Upper lobe of right lung (tissue), 1 donor: ENCODE results near the gene CHMP4A. TPM values are rescaled to one million over a fixed set of nuclear protein-coding genes. Genes with fewer than 3 reads are reported as not detected.

Experiments
- ATAC-seq: fragments of 200-7000 bp; cut with Tn5 transposase; one replicate; pipeline ENCODE4 v1.9.1; 2020; ENCODE audit warnings: mild to moderate bottlenecking, moderate library complexity
- DNase-seq: peaks from one replicate; pipeline ENCODE4 v3.0.0-alpha.2; 2020
- H3K27ac ChIP-seq: fragments of 200-600 bp; one replicate; pipeline ENCODE4 v1.8.0; 2022
- H3K27me3 ChIP-seq: fragments of 200-600 bp; one replicate; pipeline ENCODE4 v1.8.0; 2022; ENCODE audit warnings: mild to moderate bottlenecking
- H3K36me3 ChIP-seq: fragments of 200-600 bp; one replicate; pipeline ENCODE4 v1.8.0; 2022
- H3K4me1 ChIP-seq: fragments of 200-600 bp; one replicate; pipeline ENCODE4 v1.8.0; 2022
- H3K4me3 ChIP-seq: fragments of 200-600 bp; one replicate; pipeline ENCODE4 v1.8.0; 2022; ENCODE audit warnings: mild to moderate bottlenecking
- H3K9me3 ChIP-seq: fragments of 200-600 bp; one replicate; pipeline ENCODE4 v1.8.0; 2022
- intact Hi-C: fragments of 100-400 bp; cut with DNase I; formaldehyde crosslinking; loops from one replicate; pipeline ENCODE4 v1.11.0; 2022
- total RNA-seq: library from RNA; stranded (reverse); fragmentation: NEBNext Ultra II Directional; extraction: Animal tissue kit (Norgen Biotek cat#: 25700); gene quantifications from one replicate; pipeline ENCODE4 v1.2.1, GENCODE V29; 2021
- TF ChIP-seq, protein P1 (sequence below): fragments of 200-600 bp; IDR thresholded peaks from one replicate; pipeline ENCODE4 v1.8.0; 2022; ENCODE audit warnings: antibody characterized with exemption
- donor health status: DM: no; HTN: yes; CAD: no; lungs with severe emphysema.

The CHMP4A gene
- total RNA-seq, 1 donor from 2014 or later = 48.0 TPM

DNA sequence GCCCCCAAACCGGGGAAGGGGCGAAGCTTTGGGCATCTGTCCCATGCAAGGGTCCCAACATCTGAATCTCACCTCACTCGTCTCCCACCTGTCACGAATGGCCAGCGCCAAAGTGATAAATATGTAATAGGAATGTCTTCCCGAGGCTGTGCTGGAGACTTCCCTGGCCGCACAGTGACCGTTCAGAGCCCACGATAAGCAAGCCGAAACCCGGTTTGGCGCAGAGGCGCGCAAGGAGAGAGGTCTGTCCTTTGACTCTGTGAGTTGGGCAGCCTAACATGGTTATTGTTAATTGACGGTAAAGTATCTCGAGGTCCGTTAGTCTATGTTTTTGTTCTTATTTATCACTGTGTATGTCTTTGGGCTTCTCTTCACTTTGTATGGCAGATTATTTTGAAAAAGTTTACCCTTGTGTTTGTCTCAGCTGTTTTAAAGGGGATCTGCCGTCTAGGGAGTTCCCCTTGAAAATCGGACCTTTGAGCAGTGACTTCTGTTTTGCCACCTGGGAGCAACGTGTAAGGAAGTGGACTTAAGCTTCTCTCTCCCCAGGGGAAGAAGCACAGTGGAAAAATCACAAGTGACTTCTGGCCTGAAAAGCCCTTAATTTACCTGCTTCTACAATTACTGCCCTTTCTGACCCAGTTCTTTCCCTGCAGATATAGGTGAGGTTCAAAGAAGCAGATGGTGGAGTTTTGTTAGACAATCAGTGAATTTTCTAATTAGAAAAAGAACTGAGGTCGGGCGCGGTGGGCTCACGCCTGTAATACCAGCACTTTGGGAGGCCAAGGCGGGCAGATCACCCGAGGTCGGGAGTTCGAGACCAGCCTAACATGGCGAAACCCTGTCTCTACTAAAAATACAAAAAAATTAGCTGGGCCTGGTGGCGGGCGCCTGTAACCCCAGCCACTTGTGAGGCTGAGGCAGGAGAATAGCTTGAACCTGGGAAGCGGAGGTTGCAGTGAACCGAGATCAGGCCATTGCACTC, 16.9 kb downstream of the CHMP4A start:
- intact Hi-C loops = no loop called here
- H3K36me3 ChIP-seq = peaks cover 22% of the 10 kb centered on the region
- no peaks in the 10 kb centered on the region for H3K9me3 ChIP-seq
- H3K27ac ChIP-seq = peak overlapping the region; percentile 100
- TF ChIP-seq, protein P1, sequence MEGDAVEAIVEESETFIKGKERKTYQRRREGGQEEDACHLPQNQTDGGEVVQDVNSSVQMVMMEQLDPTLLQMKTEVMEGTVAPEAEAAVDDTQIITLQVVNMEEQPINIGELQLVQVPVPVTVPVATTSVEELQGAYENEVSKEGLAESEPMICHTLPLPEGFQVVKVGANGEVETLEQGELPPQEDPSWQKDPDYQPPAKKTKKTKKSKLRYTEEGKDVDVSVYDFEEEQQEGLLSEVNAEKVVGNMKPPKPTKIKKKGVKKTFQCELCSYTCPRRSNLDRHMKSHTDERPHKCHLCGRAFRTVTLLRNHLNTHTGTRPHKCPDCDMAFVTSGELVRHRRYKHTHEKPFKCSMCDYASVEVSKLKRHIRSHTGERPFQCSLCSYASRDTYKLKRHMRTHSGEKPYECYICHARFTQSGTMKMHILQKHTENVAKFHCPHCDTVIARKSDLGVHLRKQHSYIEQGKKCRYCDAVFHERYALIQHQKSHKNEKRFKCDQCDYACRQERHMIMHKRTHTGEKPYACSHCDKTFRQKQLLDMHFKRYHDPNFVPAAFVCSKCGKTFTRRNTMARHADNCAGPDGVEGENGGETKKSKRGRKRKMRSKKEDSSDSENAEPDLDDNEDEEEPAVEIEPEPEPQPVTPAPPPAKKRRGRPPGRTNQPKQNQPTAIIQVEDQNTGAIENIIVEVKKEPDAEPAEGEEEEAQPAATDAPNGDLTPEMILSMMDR = no peak
- peaks cover 25% of the 10 kb centered on the region for H3K4me1 ChIP-seq
- H3K4me3 ChIP-seq = peak overlapping the region; percentile 89
- H3K27me3 ChIP-seq = no peaks in the 10 kb centered on the region
- no peak for DNase-seq
- ATAC-seq = peak; percentile 10

DNA sequence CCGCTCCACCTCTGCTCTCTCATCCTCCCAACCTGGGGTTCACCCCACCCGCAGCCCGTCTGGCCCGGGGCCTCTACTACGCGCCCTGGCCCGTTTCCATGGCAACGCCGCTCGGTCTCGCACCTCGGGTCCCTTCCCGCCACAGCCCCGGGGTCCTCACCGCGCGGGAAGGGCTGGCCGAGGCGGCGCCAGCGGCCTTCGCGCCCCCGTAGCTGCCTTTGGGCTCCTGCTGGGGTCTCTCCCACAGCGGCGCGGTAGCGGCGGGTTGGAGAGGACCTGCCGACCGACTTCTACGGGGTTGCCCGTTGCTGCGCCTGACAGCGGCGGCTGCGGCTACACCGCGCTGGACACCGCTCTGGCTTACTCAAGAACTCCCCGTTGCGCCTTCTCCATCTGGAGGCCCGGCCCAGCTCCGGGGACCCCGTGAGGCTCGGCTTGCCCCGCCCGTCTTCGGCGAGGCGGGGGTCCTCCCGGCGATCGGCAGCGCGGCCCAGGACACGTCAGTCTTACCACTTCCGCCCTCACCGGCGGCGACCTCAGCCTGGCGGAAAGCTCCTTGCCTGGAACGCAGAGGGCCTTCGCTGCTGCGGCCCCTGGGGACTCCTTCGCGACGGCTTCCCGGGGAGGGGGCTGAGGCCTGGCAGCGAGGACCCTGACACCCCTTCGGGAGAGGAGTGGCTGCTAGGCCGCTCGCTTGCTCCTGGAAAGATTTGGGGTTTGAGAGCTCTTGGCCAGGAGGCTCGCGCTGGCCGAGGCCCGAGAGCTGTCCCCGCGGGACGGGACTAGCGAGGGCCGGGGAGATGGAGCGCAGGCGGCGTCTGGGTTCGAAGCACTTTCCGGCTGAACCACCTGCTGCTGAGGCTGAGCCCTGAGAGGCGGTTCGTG, 17.9 kb downstream of the CHMP4A start, which contains the start of gene TM9SF1:
TSS of gene TM9SF1 (minus strand) at position 256 of the 885 bp plus-strand sequence. CDS start 422 bp downstream, outside the sequence.
- Histone ChIP-seq H3K4me1 (peaks cover 25% of the 10 kb centered on the region), H3K4me3 (peak within 1 kb of the TSS; percentile 89), H3K27me3 (no peaks in the 10 kb centered on the region), H3K9me3 (no peaks in the 10 kb centered on the region), H3K36me3 (peaks cover 26% of the 10 kb centered on the region), H3K27ac (peak within 1 kb of the TSS; percentile 100)
- TF ChIP-seq, protein P1 = no peak
- ATAC-seq = peak; percentile 97
- intact Hi-C loops = no loop called here
- peak; percentile 96 for DNase-seq

DNA sequence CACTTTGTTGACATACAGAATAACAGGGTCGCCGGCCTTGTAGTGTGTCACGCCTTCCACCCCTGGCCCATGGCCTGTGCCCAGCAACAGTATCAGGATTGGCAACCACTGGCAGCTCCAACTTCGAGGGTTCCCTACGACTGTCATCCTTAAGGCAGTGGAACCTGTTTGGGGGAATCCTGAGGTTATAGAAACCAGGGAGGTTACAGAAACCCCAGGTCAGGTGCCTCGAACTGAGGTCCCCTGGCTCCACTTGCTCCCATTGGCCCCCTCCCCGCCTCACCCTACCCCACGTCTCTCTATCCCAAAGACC, 18.5 kb downstream of the CHMP4A start:
- Histone ChIP-seq H3K27me3 (no peaks in the 10 kb centered on the region), H3K9me3 (no peaks in the 10 kb centered on the region), H3K4me3 (peak overlapping the region; percentile 89), H3K27ac (peak overlapping the region; percentile 100), H3K36me3 (peaks cover 26% of the 10 kb centered on the region), H3K4me1 (peaks cover 25% of the 10 kb centered on the region)
- ATAC-seq = no peak
- TF ChIP-seq, protein P1 = no peak
- intact Hi-C loops = no loop called here
- no peak for DNase-seq

DNA sequence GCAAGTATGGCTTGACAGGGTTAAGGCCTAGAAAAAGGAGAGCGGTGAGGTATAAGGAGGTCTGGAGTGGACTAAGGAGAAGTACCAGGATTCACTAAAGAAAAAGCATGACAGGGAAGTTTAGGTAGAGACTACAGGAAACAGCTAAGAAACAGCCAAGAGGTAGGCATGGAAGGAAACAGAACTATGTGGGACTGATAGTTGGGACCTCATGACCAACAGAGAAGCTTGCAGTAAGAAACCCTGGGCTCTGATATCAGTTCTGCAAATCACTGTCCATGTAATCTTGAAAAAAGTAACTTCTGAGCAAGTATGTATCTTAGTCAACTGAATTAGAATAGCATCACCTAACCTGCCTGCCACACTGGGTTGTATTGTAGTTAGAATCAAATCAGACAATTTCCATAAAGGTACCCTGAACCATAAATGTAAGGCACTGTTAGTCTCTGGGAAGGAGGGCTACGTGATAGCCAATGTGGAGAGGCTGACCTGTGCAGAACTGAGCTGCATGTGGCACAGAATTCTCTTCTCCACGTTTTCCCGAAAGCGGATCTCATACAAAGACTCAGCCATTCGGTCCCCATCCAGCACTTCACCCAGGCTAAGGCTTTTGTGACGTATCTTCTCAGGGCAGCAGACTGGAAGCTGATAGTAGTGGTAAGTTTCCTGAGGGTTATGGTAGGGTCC, 19.0 kb downstream of the CHMP4A start:
- DNase-seq (no peak), ATAC-seq (no peak)
- no peaks in the 10 kb centered on the region for H3K9me3 ChIP-seq
- H3K27ac ChIP-seq = peak overlapping the region; percentile 100
- peaks cover 26% of the 10 kb centered on the region for H3K4me1 ChIP-seq
- TF ChIP-seq, protein P1 = no peak
- peak overlapping the region; percentile 89 for H3K4me3 ChIP-seq
- H3K27me3 ChIP-seq = no peaks in the 10 kb centered on the region
- intact Hi-C loops = no loop called here
- H3K36me3 ChIP-seq = peaks cover 23% of the 10 kb centered on the region

DNA sequence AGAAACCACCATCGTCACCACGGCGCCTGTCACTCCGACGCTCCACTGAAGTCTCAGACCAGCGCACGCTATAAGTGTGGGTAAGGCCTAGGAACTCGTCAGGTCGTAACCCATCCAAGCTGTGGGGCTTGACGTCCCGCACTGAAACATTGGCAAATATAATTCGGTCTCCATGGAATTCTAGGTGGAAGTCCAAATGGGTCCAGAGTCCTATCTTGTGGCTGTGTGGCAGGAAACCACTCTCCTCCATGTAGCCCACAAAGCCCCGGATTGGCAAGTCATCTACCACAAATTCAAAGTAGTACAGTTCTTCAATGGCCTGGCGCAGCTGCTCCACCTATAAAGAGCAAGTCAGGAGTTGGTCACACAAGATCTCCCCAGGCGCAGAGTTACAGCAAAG, 20.4 kb downstream of the CHMP4A start:
- no peak for DNase-seq
- Histone ChIP-seq H3K9me3 (no peaks in the 10 kb centered on the region), H3K36me3 (peaks cover 22% of the 10 kb centered on the region), H3K27ac (no peak overlapping the region), H3K4me1 (peaks cover 29% of the 10 kb centered on the region), H3K4me3 (no peak overlapping the region), H3K27me3 (no peaks in the 10 kb centered on the region)
- intact Hi-C loops = no loop called here
- ATAC-seq = no peak
- TF ChIP-seq, protein P1 = no peak
